WTC11 (cell line): ENCODE results near the gene EFNB3. TPM values are rescaled to one million over a fixed set of nuclear protein-coding genes. Genes with fewer than 3 reads are reported as not detected.

Source experiments
- ATF6 ChIP-seq: sonication (generic); formaldehyde crosslinking; IDR thresholded peaks from 2 replicates; pipeline ENCODE4 v1.8.1; 2023; ENCODE audit warnings: mild to moderate bottlenecking, missing genetic modification reagents
- CREB1 ChIP-seq: sonication (generic); formaldehyde crosslinking; IDR thresholded peaks from 2 replicates; pipeline ENCODE4 v1.8.0; 2023; ENCODE audit warnings: mild to moderate bottlenecking, missing genetic modification reagents
- EMX1 ChIP-seq: fragments of 250-450 bp; sonication (Bioruptor Pico); IDR thresholded peaks from 2 replicates; pipeline ENCODE4 v1.8.0; 2021; ENCODE audit warnings: mild to moderate bottlenecking
- FOXJ3 ChIP-seq: sonication (generic); formaldehyde crosslinking; IDR thresholded peaks from 2 replicates; pipeline ENCODE4 v1.9.0; 2021; ENCODE audit warnings: missing genetic modification reagents, mild to moderate bottlenecking, borderline replicate concordance
- HMGXB4 ChIP-seq: sonication (generic); formaldehyde crosslinking; IDR thresholded peaks from 2 replicates; pipeline ENCODE4 v1.8.1; 2023; ENCODE audit warnings: mild to moderate bottlenecking, moderate library complexity, missing genetic modification reagents
- IRF2 ChIP-seq: sonication (generic); formaldehyde crosslinking; IDR thresholded peaks from 2 replicates; pipeline ENCODE4 v1.8.0; 2022; ENCODE audit warnings: low read depth, missing genetic modification reagents, borderline replicate concordance
- JAZF1 ChIP-seq: fragments of 250-450 bp; sonication (Bioruptor Pico); IDR thresholded peaks from 2 replicates; pipeline ENCODE4 v1.9.0; 2021; ENCODE audit warnings: moderate library complexity, mild to moderate bottlenecking, inconsistent platforms
- JUN ChIP-seq: sonication (generic); formaldehyde crosslinking; IDR thresholded peaks from 2 replicates; pipeline ENCODE4 v1.8.0; 2023; ENCODE audit warnings: mild to moderate bottlenecking, missing genetic modification reagents
- NFATC4 ChIP-seq: fragments of 250-450 bp; sonication (Bioruptor Pico); IDR thresholded peaks from 2 replicates; pipeline ENCODE4 v1.9.0; 2021; ENCODE audit warnings: mild to moderate bottlenecking
- NR3C1 ChIP-seq: sonication (generic); formaldehyde crosslinking; conservative IDR thresholded peaks from 2 replicates; pipeline ENCODE4 v1.8.1; 2023; ENCODE audit warnings: low read depth, mild to moderate bottlenecking, missing genetic modification reagents
- SMAD3 ChIP-seq: sonication (generic); formaldehyde crosslinking; IDR thresholded peaks from 2 replicates; pipeline ENCODE4 v1.8.0; 2022; ENCODE audit warnings: missing genetic modification reagents, mild to moderate bottlenecking, borderline replicate concordance
- SMAD4 ChIP-seq: sonication (generic); formaldehyde crosslinking; IDR thresholded peaks from 2 replicates; pipeline ENCODE4 v1.8.0; 2022; ENCODE audit warnings: mild to moderate bottlenecking, missing genetic modification reagents
- SP1 ChIP-seq: sonication (generic); formaldehyde crosslinking; conservative IDR thresholded peaks from 2 replicates; pipeline ENCODE4 v1.8.1; 2022; ENCODE audit warnings: missing genetic modification reagents
- TCF7 ChIP-seq: sonication (generic); formaldehyde crosslinking; IDR thresholded peaks from 2 replicates; pipeline ENCODE4 v1.8.0; 2022; ENCODE audit warnings: mild to moderate bottlenecking, low read depth, missing genetic modification reagents, moderate library complexity
- TP53 ChIP-seq: sonication (generic); formaldehyde crosslinking; IDR thresholded peaks from 2 replicates; pipeline ENCODE4 v1.8.1; 2023; ENCODE audit warnings: mild to moderate bottlenecking, missing genetic modification reagents
- ZNF138 ChIP-seq: sonication (generic); formaldehyde crosslinking; conservative IDR thresholded peaks from 2 replicates; pipeline ENCODE4 v1.8.1; 2022; ENCODE audit warnings: mild to moderate bottlenecking, moderate library complexity, missing genetic modification reagents
- ZNF396 ChIP-seq: fragments of 250-450 bp; sonication (Bioruptor Pico); IDR thresholded peaks from 2 replicates; pipeline ENCODE4 v1.8.0; 2021; ENCODE audit warnings: mild to moderate bottlenecking, moderate library complexity, borderline replicate concordance
- ZNF416 ChIP-seq: fragments of 250-450 bp; sonication (Bioruptor Pico); IDR thresholded peaks from 2 replicates; pipeline ENCODE4 v1.9.0; 2021; ENCODE audit warnings: mild to moderate bottlenecking, inconsistent platforms
- ZNF423 ChIP-seq: fragments of 250-450 bp; sonication (Bioruptor Pico); IDR thresholded peaks from 2 replicates; pipeline ENCODE4 v2.1.2; 2022; ENCODE audit warnings: mild to moderate bottlenecking, moderate library complexity
- ZSCAN18 ChIP-seq: fragments of 250-450 bp; sonication (Bioruptor Pico); IDR thresholded peaks from 2 replicates; pipeline ENCODE4 v2.1.2; 2022; ENCODE audit warnings: mild to moderate bottlenecking, moderate library complexity
- total RNA-seq: library from RNA; stranded (reverse); gene quantifications from 3 replicates; pipeline ENCODE4 v1.2.3, GENCODE V29; 2021
- TF ChIP-seq, protein P1 (sequence below): sonication (generic); formaldehyde crosslinking; IDR thresholded peaks from 2 replicates; pipeline ENCODE4 v1.8.0; 2022; ENCODE audit warnings: mild to moderate bottlenecking, missing genetic modification reagents
- TF ChIP-seq, protein P2 (sequence below): sonication (generic); formaldehyde crosslinking; IDR thresholded peaks from 2 replicates; pipeline ENCODE4 v1.8.0; 2022; ENCODE audit warnings: missing genetic modification reagents
- TF ChIP-seq, protein P3 (sequence below): fragments of 250-450 bp; sonication (Bioruptor Pico); conservative IDR thresholded peaks from 2 replicates; pipeline ENCODE4 v1.9.0; 2021; ENCODE audit warnings: mild to moderate bottlenecking

EFNB3 gene
- total RNA-seq, 1 experiment from 2014 or later, result 14.7 TPM

- TF ChIP-seq CREB1 (CRISPR knock-in tag) (no peak), ATF6 (CRISPR knock-in tag) (no peak), NFATC4 (CRISPR knock-in tag) (no peak), EMX1 (no peak), TP53 (0 out of 2 replicates have a peak, but pooled peaks have one; percentile 24), SP1 (CRISPR knock-in tag) (0 out of 2 replicates have a peak, but pooled peaks have one; percentile 18), ZSCAN18 (no peak), NR3C1 (CRISPR knock-in tag) (no peak), JUN (CRISPR knock-in tag) (no peak), ZNF416 (no peak), FOXJ3 (no peak), ZNF396 (no peak), HMGXB4 (no peak), SMAD3 (CRISPR knock-in tag) (no peak), IRF2 (no peak), TCF7 (CRISPR knock-in tag) (no peak), ZNF138 (CRISPR knock-in tag) (no peak), SMAD4 (CRISPR knock-in tag) (no peak), ZNF423 (CRISPR knock-in tag) (no peak), JAZF1 (CRISPR knock-in tag) (no peak)
- TF ChIP-seq, protein P1, sequence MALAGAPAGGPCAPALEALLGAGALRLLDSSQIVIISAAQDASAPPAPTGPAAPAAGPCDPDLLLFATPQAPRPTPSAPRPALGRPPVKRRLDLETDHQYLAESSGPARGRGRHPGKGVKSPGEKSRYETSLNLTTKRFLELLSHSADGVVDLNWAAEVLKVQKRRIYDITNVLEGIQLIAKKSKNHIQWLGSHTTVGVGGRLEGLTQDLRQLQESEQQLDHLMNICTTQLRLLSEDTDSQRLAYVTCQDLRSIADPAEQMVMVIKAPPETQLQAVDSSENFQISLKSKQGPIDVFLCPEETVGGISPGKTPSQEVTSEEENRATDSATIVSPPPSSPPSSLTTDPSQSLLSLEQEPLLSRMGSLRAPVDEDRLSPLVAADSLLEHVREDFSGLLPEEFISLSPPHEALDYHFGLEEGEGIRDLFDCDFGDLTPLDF, result no peak
- TF ChIP-seq, protein P2, sequence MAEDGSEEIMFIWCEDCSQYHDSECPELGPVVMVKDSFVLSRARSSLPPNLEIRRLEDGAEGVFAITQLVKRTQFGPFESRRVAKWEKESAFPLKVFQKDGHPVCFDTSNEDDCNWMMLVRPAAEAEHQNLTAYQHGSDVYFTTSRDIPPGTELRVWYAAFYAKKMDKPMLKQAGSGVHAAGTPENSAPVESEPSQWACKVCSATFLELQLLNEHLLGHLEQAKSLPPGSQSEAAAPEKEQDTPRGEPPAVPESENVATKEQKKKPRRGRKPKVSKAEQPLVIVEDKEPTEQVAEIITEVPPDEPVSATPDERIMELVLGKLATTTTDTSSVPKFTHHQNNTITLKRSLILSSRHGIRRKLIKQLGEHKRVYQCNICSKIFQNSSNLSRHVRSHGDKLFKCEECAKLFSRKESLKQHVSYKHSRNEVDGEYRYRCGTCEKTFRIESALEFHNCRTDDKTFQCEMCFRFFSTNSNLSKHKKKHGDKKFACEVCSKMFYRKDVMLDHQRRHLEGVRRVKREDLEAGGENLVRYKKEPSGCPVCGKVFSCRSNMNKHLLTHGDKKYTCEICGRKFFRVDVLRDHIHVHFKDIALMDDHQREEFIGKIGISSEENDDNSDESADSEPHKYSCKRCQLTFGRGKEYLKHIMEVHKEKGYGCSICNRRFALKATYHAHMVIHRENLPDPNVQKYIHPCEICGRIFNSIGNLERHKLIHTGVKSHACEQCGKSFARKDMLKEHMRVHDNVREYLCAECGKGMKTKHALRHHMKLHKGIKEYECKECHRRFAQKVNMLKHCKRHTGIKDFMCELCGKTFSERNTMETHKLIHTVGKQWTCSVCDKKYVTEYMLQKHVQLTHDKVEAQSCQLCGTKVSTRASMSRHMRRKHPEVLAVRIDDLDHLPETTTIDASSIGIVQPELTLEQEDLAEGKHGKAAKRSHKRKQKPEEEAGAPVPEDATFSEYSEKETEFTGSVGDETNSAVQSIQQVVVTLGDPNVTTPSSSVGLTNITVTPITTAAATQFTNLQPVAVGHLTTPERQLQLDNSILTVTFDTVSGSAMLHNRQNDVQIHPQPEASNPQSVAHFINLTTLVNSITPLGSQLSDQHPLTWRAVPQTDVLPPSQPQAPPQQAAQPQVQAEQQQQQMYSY (CRISPR knock-in tag), result no peak
- TF ChIP-seq, protein P3, sequence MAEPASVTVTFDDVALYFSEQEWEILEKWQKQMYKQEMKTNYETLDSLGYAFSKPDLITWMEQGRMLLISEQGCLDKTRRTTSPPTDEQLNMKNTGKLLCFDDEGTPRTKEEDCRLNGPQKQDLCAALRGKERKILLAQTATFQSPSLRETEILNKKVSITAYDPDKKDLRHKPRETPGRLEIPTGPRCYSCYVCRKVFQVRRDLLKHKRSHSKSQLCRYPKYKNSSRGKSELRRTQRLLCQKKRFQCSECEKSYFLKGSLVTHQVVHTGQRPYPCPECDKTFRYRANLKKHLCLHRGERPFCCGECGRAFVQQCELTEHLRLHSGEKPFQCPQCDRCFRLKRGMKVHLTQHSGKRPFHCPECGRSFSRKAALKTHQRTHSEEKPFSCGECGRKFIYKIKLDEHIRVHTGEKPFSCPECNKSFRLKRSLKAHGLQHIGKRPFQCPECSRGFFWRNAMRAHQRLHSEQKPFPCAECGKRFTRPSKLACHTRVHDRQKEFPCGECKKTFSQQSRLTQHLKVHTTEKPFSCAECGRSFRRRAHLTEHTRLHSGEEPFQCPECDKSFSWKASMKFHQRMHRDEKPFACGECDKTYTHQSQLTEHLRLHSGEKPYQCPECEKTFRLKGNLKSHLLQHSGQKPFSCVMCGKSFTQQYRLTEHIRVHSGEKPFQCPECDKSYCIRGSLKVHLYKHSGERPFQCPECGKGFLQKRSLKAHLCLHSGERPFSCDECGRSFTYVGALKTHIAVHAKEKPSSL (CRISPR knock-in tag), result no peak
Observed at GRCh38 chr17:7677388-7678067, 27.5 kb upstream of the EFNB3 start (continued).
